ENCODE data around the gene C20orf204. TPM values are rescaled to one million over a fixed set of nuclear protein-coding genes. Genes with fewer than 3 reads are reported as not detected.

The C20orf204 gene
- total and polyA plus RNA-seq, 9 of the 15 experiments (the other 6 are each of a cell fraction or from before 2014, with no cell fraction given) = 0.11 to 1.1 (median 0.36) TPM; not detected in 2

DNA sequence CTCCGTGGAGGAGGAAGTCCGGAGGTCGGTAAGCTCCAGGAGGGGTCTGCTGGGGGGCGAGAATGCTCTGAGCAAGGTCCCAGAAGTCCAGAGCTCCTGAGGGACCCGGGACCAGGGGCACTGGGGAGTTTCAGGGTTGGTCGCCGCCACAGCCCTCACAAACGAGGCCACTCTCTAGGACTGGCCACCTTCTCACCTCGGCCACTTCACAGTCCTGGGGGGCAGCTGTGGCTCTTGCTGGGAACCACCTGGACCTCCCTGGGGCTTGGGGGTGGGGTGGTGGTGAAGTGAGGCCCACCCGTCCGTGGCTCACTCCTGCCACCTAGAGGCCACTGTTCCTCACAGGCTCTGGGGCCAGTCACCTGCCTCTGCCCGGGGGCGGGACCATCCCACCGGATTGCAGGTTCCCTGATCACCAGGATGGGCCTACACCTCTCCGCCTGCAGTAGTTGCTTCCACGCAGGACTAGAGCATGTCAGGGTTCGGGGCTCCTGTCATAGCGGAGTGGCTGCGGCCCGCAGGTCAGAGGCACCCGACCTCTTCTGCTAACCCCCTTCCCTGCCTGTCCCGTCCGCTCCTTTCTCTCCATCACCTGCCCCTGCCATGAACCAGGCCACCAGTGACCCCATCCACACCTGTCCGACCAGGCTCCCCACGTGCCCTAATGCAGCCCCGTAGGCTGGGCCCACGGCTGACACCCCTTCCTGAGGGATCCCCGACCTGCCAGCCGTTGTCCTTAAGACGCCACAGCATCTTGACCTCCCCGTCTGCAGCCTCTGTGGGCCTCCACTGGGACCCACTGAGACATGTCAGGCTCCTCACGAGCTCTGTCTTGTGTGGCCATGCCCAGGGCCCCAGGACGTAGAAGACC is 21.9 kb downstream of the C20orf204 start (continued):
- TF ChIP-seq MEF2D (tag; conservative IDR thresholded peaks at IDR 0.05; ENCODE audit: low read depth) = no peak
- no peak for TF ChIP-seq MYBL2 (IDR thresholded peaks at IDR 0.05; ENCODE audit: low read depth)
- no peak for TF ChIP-seq MYBL2 (CRISPR knock-in tag; IDR thresholded peaks at IDR 0.05; ENCODE audit: borderline replicate concordance)
- no peak for TF ChIP-seq CCNT2 (IDR thresholded peaks at IDR 0.05; ENCODE audit: borderline replicate concordance, extremely low read depth, insufficient read length, low read depth, low read length)
- TF ChIP-seq ZNF354B (CRISPR knock-in tag; IDR thresholded peaks at IDR 0.05) = no peak
- peak; percentile 77; the same call in 1 of the 2 replicates for TF ChIP-seq ZBTB7A (IDR thresholded peaks at IDR 0.05; ENCODE audit: borderline replicate concordance, control insufficient read depth, low read depth, low read length)
- TF ChIP-seq EGR1 (conservative IDR thresholded peaks at IDR 0.05) = peak; percentile 55
- TF ChIP-seq, protein P1, sequence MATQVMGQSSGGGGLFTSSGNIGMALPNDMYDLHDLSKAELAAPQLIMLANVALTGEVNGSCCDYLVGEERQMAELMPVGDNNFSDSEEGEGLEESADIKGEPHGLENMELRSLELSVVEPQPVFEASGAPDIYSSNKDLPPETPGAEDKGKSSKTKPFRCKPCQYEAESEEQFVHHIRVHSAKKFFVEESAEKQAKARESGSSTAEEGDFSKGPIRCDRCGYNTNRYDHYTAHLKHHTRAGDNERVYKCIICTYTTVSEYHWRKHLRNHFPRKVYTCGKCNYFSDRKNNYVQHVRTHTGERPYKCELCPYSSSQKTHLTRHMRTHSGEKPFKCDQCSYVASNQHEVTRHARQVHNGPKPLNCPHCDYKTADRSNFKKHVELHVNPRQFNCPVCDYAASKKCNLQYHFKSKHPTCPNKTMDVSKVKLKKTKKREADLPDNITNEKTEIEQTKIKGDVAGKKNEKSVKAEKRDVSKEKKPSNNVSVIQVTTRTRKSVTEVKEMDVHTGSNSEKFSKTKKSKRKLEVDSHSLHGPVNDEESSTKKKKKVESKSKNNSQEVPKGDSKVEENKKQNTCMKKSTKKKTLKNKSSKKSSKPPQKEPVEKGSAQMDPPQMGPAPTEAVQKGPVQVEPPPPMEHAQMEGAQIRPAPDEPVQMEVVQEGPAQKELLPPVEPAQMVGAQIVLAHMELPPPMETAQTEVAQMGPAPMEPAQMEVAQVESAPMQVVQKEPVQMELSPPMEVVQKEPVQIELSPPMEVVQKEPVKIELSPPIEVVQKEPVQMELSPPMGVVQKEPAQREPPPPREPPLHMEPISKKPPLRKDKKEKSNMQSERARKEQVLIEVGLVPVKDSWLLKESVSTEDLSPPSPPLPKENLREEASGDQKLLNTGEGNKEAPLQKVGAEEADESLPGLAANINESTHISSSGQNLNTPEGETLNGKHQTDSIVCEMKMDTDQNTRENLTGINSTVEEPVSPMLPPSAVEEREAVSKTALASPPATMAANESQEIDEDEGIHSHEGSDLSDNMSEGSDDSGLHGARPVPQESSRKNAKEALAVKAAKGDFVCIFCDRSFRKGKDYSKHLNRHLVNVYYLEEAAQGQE (IDR thresholded peaks at IDR 0.05; ENCODE audit: borderline replicate concordance) = peak; percentile 72; the same call in 1 of the 2 replicates
- TF ChIP-seq, protein P1 (CRISPR knock-in tag; IDR thresholded peaks at IDR 0.05; ENCODE audit: low read depth) = no peak
- peak; percentile 68 for TF ChIP-seq CREM (IDR thresholded peaks at IDR 0.05; ENCODE audit: low read depth)
- no peak for TF ChIP-seq ZC3H4 (CRISPR knock-in tag; IDR thresholded peaks at IDR 0.05; ENCODE audit: borderline replicate concordance)
- no peak for TF ChIP-seq SETDB1 (IDR thresholded peaks at IDR 0.05; ENCODE audit: low read length)
- TF ChIP-seq, protein P2, sequence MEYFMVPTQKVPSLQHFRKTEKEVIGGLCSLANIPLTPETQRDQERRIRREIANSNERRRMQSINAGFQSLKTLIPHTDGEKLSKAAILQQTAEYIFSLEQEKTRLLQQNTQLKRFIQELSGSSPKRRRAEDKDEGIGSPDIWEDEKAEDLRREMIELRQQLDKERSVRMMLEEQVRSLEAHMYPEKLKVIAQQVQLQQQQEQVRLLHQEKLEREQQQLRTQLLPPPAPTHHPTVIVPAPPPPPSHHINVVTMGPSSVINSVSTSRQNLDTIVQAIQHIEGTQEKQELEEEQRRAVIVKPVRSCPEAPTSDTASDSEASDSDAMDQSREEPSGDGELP (CRISPR knock-in tag; IDR thresholded peaks at IDR 0.05; ENCODE audit: borderline replicate concordance) = peak; percentile 61; the same call in 1 of the 2 replicates
- TF ChIP-seq, protein P3, sequence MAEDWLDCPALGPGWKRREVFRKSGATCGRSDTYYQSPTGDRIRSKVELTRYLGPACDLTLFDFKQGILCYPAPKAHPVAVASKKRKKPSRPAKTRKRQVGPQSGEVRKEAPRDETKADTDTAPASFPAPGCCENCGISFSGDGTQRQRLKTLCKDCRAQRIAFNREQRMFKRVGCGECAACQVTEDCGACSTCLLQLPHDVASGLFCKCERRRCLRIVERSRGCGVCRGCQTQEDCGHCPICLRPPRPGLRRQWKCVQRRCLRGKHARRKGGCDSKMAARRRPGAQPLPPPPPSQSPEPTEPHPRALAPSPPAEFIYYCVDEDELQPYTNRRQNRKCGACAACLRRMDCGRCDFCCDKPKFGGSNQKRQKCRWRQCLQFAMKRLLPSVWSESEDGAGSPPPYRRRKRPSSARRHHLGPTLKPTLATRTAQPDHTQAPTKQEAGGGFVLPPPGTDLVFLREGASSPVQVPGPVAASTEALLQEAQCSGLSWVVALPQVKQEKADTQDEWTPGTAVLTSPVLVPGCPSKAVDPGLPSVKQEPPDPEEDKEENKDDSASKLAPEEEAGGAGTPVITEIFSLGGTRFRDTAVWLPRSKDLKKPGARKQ (CRISPR knock-in tag; IDR thresholded peaks at IDR 0.05) = no peak
- no peak for TF ChIP-seq HDAC8 (tag; IDR thresholded peaks at IDR 0.05)
- no peak for TF ChIP-seq RBM34 (IDR thresholded peaks at IDR 0.05; ENCODE audit: borderline replicate concordance, insufficient read depth, low read length)
- TF ChIP-seq RCOR1 (IDR thresholded peaks at IDR 0.05; ENCODE audit: borderline replicate concordance in 1 of 2, low read depth in 2 of 2, low read length in 2 of 2) = no peak
